Neutrophil (primary cell): ENCODE results near the gene MRTO4.

Source experiments
- H3K27ac ChIP-seq: fragments of 200-600 bp; sonication (generic); 2 replicates; pipeline ENCODE4 v1.5.1; 2016; ENCODE audit warnings: mild to moderate bottlenecking, moderate library complexity
- H3K27me3 ChIP-seq: fragments of 200-600 bp; sonication (generic); 2 replicates; pipeline ENCODE4 v1.6.0; 2016; ENCODE audit warnings: mild to moderate bottlenecking
- H3K36me3 ChIP-seq: fragments of 200-600 bp; sonication (generic); 2 replicates; pipeline ENCODE4 v1.5.1; 2017
- H3K4me1 ChIP-seq, 2 experiments: fragments of 200-600 bp in 1 of 2; sonication (generic) in 1 of 2; 1 replicate in 1 of 2; 2 replicates in 1 of 2; pipeline versions ENCODE4 v1.5.1 to v1.6.1; 2013 to 2016; ENCODE audit warnings: low read depth in 1 of 2, low read length in 1 of 2, mild to moderate bottlenecking in 1 of 2, moderate library complexity in 1 of 2; ENCODE audit not compliant: control insufficient read depth in 1 of 2, insufficient read depth in 1 of 2
- H3K4me3 ChIP-seq, 2 experiments: fragments of 200-600 bp in 1 of 2; sonication (generic) in 1 of 2; 1 replicate in 1 of 2; 2 replicates in 1 of 2; pipeline ENCODE4 v1.5.1; 2013 to 2016; ENCODE audit warnings: low read depth in 1 of 2, low read length in 1 of 2, mild to moderate bottlenecking in 1 of 2, moderate library complexity in 1 of 2
- H3K9me3 ChIP-seq: fragments of 200-600 bp; sonication (generic); 2 replicates; pipeline ENCODE4 v1.5.1; 2016
- TF ChIP-seq, protein P1 (sequence below): fragments of 200-600 bp; sonication (generic); IDR thresholded peaks from 2 replicates; pipeline ENCODE4 v1.5.1; 2016; ENCODE audit warnings: antibody characterized with exemption

Gene MRTO4

DNA sequence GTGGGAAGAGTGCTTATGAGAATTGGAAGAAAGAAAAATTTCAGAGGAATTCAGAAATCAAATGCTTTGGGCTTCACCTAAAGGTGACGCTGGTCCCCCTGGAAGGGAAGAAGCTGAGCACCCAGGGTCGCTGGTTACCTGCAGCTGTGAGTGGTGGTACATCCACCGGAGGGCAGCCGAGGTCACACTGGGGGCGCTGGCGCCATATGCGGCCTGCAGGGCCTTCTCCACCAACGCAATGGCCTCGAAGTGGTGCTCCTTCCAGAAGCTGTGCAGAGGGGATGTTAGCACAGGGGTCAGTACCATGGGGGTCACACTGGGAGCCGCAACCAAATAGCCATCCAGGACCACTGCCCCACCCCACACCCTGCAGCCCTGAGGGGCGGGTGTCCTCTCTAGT, 54.3 kb downstream of the MRTO4 start:
- Histone ChIP-seq H3K27me3 (no peaks in the 10 kb centered on the region), H3K36me3 (peaks cover 46% of the 10 kb centered on the region), H3K27ac (no peak overlapping the region), H3K4me1 (peaks cover 0 to 1% of the 10 kb centered on the region in 2 experiments), H3K9me3 (no peaks in the 10 kb centered on the region), H3K4me3 (no peak overlapping the region)
- TF ChIP-seq, protein P1, sequence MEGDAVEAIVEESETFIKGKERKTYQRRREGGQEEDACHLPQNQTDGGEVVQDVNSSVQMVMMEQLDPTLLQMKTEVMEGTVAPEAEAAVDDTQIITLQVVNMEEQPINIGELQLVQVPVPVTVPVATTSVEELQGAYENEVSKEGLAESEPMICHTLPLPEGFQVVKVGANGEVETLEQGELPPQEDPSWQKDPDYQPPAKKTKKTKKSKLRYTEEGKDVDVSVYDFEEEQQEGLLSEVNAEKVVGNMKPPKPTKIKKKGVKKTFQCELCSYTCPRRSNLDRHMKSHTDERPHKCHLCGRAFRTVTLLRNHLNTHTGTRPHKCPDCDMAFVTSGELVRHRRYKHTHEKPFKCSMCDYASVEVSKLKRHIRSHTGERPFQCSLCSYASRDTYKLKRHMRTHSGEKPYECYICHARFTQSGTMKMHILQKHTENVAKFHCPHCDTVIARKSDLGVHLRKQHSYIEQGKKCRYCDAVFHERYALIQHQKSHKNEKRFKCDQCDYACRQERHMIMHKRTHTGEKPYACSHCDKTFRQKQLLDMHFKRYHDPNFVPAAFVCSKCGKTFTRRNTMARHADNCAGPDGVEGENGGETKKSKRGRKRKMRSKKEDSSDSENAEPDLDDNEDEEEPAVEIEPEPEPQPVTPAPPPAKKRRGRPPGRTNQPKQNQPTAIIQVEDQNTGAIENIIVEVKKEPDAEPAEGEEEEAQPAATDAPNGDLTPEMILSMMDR = no peak

DNA sequence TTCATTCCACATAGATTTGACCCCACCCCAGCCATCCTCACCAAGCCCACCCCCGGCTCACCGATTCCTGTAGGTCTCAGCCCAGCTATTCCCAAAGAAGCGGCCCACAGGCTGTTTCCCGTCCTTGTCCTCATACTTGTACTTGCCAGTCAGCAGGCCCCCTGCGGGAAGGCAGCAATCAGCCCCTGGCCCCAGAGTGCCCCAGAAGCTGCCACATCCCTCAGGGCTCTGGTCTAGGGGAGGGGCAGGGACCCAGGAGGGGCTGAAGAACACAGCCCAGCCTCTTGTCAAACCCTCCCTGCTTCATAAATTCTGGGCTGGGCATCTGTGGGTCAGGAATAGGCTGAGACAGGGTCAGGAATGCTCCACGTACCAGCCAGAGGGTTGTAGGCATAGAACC, 55.3 kb downstream of the MRTO4 start:
- Histone ChIP-seq H3K36me3 (peaks cover 46% of the 10 kb centered on the region), H3K4me1 (peaks cover 9 to 10% of the 10 kb centered on the region in 2 experiments), H3K9me3 (no peaks in the 10 kb centered on the region), H3K27ac (no peak overlapping the region), H3K4me3 (no peak overlapping the region), H3K27me3 (no peaks in the 10 kb centered on the region)
- TF ChIP-seq, protein P1 = no peak

DNA sequence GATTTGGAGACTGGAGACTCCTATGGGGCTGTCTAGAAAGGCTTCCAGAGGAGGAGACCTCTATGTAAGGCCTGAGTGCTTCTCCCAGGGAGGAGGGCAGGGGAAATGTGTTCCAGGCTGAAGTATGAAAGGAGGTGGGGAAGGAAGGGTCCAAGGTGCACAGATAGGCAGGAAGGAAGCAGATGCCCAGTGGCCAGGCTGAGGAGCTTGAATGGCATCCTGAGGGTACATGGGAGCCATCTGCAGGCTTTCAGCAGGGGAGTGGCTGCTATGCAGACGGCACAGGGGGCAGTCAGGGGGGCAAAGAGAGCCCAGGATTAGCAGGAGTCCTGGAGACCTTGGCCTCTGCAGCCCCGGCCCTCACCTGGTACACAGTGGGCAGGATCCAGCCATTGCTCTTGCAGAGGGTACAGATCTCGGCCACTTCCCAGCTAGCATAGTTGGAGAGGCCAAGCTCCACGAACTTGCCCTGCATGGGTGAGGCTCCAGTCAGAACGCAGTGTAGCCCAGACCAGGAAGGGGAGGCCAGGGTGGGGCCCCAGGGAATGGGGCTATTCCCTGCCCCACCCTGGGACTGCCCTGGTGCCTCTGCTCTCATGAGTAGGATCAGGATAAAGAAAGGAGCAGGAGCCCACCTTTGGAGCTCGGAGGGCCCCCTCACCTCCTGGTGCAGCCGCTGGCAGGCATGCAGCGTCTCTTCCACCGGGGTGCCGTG, 56.3 kb downstream of the MRTO4 start:
- Histone ChIP-seq H3K9me3 (no peaks in the 10 kb centered on the region), H3K36me3 (peaks cover 46% of the 10 kb centered on the region), H3K27ac (no peak overlapping the region), H3K4me1 (peaks cover 15 to 16% of the 10 kb centered on the region in 2 experiments), H3K4me3 (no peak overlapping the region), H3K27me3 (no peaks in the 10 kb centered on the region)
- TF ChIP-seq, protein P1 = no peak

DNA sequence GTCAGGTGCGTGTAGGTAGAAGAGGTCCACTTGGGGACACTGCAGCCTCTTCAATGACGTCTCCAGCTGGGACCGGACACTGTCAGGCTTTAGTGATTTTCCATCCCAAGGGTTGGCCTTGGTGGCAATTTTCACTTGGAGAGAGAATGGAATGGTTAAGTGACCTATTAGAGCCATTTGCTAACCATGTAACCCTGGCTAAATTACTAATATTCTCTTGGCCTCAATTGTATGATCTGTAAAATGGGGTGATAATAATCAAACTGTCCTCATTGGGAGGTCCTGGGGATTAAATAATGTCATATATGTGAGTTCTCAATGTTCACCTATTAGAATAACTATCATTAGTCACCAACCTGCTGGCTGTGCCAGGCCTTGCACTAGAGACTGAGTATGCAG, 56.9 kb downstream of the MRTO4 start:
- H3K9me3 ChIP-seq = no peaks in the 10 kb centered on the region
- no peak overlapping the region for H3K4me3 ChIP-seq
- TF ChIP-seq, protein P1 = no peak
- no peaks in the 10 kb centered on the region for H3K27me3 ChIP-seq
- no peak overlapping the region for H3K27ac ChIP-seq
- H3K36me3 ChIP-seq = peaks cover 42% of the 10 kb centered on the region
- peaks cover 21% of the 10 kb centered on the region in 2 experiments for H3K4me1 ChIP-seq

DNA sequence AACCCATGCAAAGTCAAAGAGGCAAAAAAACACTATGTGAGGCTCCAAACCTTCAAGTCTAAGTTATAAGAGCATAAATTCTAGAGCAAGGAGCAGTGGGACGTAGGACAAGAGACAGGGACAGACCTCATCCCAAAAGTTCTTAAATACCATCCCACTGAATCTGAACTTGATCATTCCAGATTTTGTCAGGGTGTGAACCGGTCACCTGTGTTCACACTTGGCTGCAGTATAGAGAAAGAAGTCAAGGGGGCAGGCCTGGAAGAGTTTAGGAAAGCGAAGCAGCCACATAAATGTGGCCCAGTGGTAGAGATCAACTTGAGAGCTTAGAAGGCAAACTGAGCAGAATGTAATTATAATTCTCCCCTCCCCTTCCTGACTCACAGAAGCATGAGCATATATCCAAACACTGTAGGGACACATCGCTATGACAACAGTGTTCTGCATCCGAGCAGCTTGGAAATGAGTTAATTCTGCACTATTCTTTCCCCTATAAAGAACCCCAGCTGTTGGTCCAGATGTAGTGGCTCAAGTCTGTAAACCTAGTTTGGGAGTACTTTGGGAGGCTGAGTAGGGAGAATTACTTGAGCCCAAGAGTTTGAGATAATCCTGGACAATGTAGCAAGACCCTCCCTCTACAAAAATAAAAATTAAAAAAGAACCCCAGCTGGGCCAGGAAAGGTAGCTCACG, 57.7 kb downstream of the MRTO4 start:
- peaks cover 38% of the 10 kb centered on the region for H3K36me3 ChIP-seq
- H3K27ac ChIP-seq = no peak overlapping the region
- H3K9me3 ChIP-seq = no peaks in the 10 kb centered on the region
- H3K4me1 ChIP-seq = peaks cover 29% of the 10 kb centered on the region in 2 experiments
- TF ChIP-seq, protein P1 = no peak
- H3K4me3 ChIP-seq = no peak overlapping the region
- H3K27me3 ChIP-seq = no peaks in the 10 kb centered on the region
